Heart right ventricle (tissue), 16 donors: ENCODE measurements around the gene PCSK6. TPM values are rescaled to one million over a fixed set of nuclear protein-coding genes. Genes with fewer than 3 reads are reported as not detected.
"Not testable (repeated sequence)": the region's sequence is repeated elsewhere in the genome, so short reads cannot be mapped to it uniquely, and the experiment has no call there.

Experiments used
- ATAC-seq, 8 donors: fragments of 200-7000 bp; cut with Tn5 transposase; one replicate each; pipeline ENCODE4 v1.9.1; 2020; ENCODE audit warnings: mild to moderate bottlenecking in 8 of 8, moderate library complexity in 8 of 8, moderate number of reproducible peaks in 1 of 8
- DNase-seq, 2 donors: peaks; one replicate each; pipeline ENCODE4 v3.0.0-alpha.2; 2020
- H3K27ac ChIP-seq, 10 donors: fragments of 200-600 bp; sonication (generic) in 2 of 10; one replicate each; pipeline versions ENCODE4 v1.5.0 to v1.8.0; 2020 to 2022; ENCODE audit warnings: mild to moderate bottlenecking in 3 of 10
- H3K27me3 ChIP-seq, 7 donors: fragments of 200-600 bp; one replicate each; pipeline ENCODE4 v1.8.0; 2021 to 2022; ENCODE audit warnings: mild to moderate bottlenecking in 2 of 7
- H3K36me3 ChIP-seq, 9 donors: fragments of 200-600 bp; sonication (generic) in 1 of 9; one replicate each; pipeline versions ENCODE4 v1.5.0 to v1.8.0; 2020 to 2022; ENCODE audit warnings: mild to moderate bottlenecking in 2 of 9
- H3K4me1 ChIP-seq, 9 donors: fragments of 200-600 bp; sonication (generic) in 1 of 9; one replicate each; pipeline versions ENCODE4 v1.5.0 to v1.8.0; 2020 to 2022; ENCODE audit warnings: mild to moderate bottlenecking in 4 of 9
- H3K4me3 ChIP-seq, 10 donors: fragments of 200-600 bp; sonication (generic) in 2 of 10; one replicate each; pipeline versions ENCODE4 v1.5.0 to v1.8.0; 2020 to 2022; ENCODE audit warnings: mild to moderate bottlenecking in 7 of 10, moderate library complexity in 2 of 10
- H3K9me3 ChIP-seq, 11 donors: fragments of 200-600 bp in 10 of 11; sonication (generic) in 2 of 11; one replicate each; pipeline versions ENCODE4 v1.5.0 to v1.8.0; 2013 to 2022; ENCODE audit warnings: mild to moderate bottlenecking in 2 of 11, control low read depth in 1 of 11, moderate library complexity in 1 of 11
- CTCF ChIP-seq, 9 donors: fragments of 200-600 bp; sonication (generic) in 2 of 9; IDR thresholded peaks; one replicate each; pipeline versions ENCODE4 v1.5.0 to v1.8.0; 2021 to 2022; ENCODE audit warnings: antibody characterized with exemption in 9 of 9, mild to moderate bottlenecking in 5 of 9, moderate library complexity in 1 of 9
- WGBS, 2 donors: extraction: QIAGEN DNeasy Blood & Tissue Kit; methylation state at CpG; one replicate each; pipeline ENCODE4 v1.1.7; 2013; ENCODE audit warnings: inconsistent platforms in 1 of 2; 5-methylcytosine and 5-hydroxymethylcytosine counted together
- intact Hi-C, 10 donors: fragments of 100-400 bp; cut with DNase I; formaldehyde crosslinking; loops; one replicate each; pipeline versions ENCODE4 v1.11.1 to v1.14.2; 2022
- polyA plus RNA-seq, 2 donors: library from polyadenylated mRNA; stranded (reverse); fragments of 200-250 nt; gene quantifications; one replicate each; pipeline ENCODE4 v1.2.3, GENCODE V29; 2013
- total RNA-seq, 10 donors: library from RNA; stranded (reverse); fragmentation: NEBNext Ultra II Directional in 3 of 10; extraction: Animal tissue kit (Norgen Biotek cat#: 25700) in 3 of 10; gene quantifications; one replicate each; pipeline versions ENCODE4 v1.2.1 to v1.2.4, GENCODE V29; 2021 to 2023
- donor health status: Arrhythmogenic right ventricular cardiomyopathy.
- donor health status: ischemic (EF 13 %, LVEDD 7.1; RV severe dilation, severe dysfunction).
- donor health status: healthy with polysubstance abuse.
- donor health status: DM: no; HTN: yes; CAD: no.
- donor health status: DM: no; HTN: no; CAD: no.
- donor health status: ischemic (EF 25% LVEDD 6.9; RV normal size, moderate dysfunction).
- donor health status: ischemic (EF 25% LVEDD 5.7; RV mildly dilated, moderate dysfunction).
- donor health status: healthy.
- donor health status: DM: yes; HTN: yes; CAD: no.
- donor health status: Ischemic cardiomyopathy.
- donor health status: ischemic (EF 35%, LVEDD 5.7; RV mildly dilated, moderate dysfunction).
- donor health status: nonischemic (EF 11% LVEDD 7.7; RV severe dilation, severe dysfunction).
- donor health status: DM: yes; HTN: yes; CAD: no.
- donor health status: PGD.
- donor health status: ischemic (EF 29% LVEDD 5.4; RV normal size, mild dysfunction).
- donor health status: nonischemic (EF 23%, LVEDD 6.1; RV moderate dilation, normal function).

PCSK6 gene
- total and polyA plus RNA-seq, 12 donors: 4.6 to 34.0 (median 21.7) TPM

- no peak for TF ChIP-seq CTCF (IDR thresholded peaks at IDR 0.05)
- no peak overlapping the region for H3K4me3 ChIP-seq
- peaks cover 0 to 12% (median 0%) of the 10 kb centered on the region in 9 donors for H3K4me1 ChIP-seq
- H3K9me3 ChIP-seq: no peaks in the 10 kb centered on the region
- no peak for DNase-seq
- ATAC-seq: peak in 1 of 8 donors; percentile 31
- intact Hi-C loops: loop anchor here in 1 of 10 donors (10.0 kb wide), 1 partner anchor 118 kb away; no protein-coding TSS in a partner anchor
- no peaks in the 10 kb centered on the region for H3K27me3 ChIP-seq
- WGBS, 2 donors: 84 to 90% methylated on average over 14 of the region's 14 CpGs
- H3K27ac ChIP-seq: no peak overlapping the region
- H3K36me3 ChIP-seq: peaks cover 0 to 16% (median 0%) of the 10 kb centered on the region in 9 donors
Measured at GRCh38 chr15:101376615-101377395, 112.7 kb downstream of the PCSK6 start.

DNA sequence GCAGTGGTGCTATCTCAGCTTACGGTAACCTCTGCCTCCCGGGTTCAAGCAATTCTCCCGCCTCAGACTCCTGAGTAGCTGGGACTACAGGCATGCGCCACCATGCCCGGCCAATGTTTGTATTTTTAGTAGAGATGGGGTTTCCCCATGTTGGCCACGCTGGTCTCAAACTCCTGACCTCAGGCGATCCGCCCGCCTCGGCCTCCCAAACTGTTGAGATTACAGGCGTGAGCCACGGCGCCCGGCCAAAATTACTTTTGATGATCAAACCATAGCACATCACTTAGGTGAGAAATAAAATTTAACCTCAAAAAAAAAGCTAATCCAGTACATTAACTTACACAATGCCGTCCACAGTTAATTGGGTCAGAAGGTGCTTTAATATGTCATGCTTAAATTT lies 114.5 kb downstream of the PCSK6 start:
- not testable (repeated sequence) for DNase-seq, H3K9me3 ChIP-seq, H3K27me3 ChIP-seq, H3K4me3 ChIP-seq, H3K27ac ChIP-seq, ATAC-seq, H3K36me3 ChIP-seq
- intact Hi-C loops: loop anchor here in 1 of 10 donors (10.0 kb wide), 1 partner anchor 120 kb away; no protein-coding TSS in a partner anchor
- 77 to 90% methylated on average over 15 of the region's 15 CpGs for WGBS, 2 donors
- peaks cover 0 to 13% (median 0%) of the 10 kb centered on the region in 9 donors for H3K4me1 ChIP-seq

GRCh38 chr15:101374326-101374725 lies 115.2 kb downstream of the PCSK6 start:
- TF ChIP-seq CTCF (IDR thresholded peaks at IDR 0.05): no peak
- WGBS, 2 donors: 90 to 92% methylated on average over 6 of the region's 6 CpGs

DNA sequence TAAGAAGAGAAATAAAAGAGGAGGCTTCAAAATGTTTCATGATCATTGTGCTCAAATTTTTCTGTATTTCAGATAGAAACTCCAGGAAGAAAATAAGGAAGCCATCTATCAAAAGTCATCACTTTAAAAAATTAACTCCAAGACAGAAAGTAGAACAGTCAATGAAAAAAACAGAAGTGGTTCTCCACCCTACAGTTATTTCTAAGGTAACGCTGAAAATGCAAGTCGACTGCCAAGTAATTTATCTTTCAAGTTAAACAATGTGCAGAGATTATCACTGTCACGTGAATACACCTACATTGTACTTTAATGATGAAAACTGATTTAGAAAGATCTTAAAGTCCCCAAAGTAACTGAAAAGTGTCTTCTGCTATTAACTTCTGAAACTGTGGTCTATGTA lies 115.9 kb downstream of the PCSK6 start:
- H3K4me3 ChIP-seq: no peak overlapping the region
- intact Hi-C loops: loop anchor here in 1 of 10 donors (10.0 kb wide), 1 partner anchor 121 kb away; no protein-coding TSS in a partner anchor
- peaks cover 0 to 16% (median 0%) of the 10 kb centered on the region in 9 donors for H3K4me1 ChIP-seq
- no peaks in the 10 kb centered on the region for H3K9me3 ChIP-seq
- no peak overlapping the region for H3K27ac ChIP-seq
- DNase-seq (no peak), ATAC-seq (no peak)
- 37 to 69% methylated on average over 3 of the region's 3 CpGs for WGBS, 2 donors
- no peaks in the 10 kb centered on the region for H3K27me3 ChIP-seq
- no peak for TF ChIP-seq CTCF (IDR thresholded peaks at IDR 0.05)
- no peaks in the 10 kb centered on the region for H3K36me3 ChIP-seq

More at GRCh38 chr15:101374326-101374725, 115.2 kb downstream of the PCSK6 start:
- H3K4me1 ChIP-seq: peaks cover 0 to 13% (median 0%) of the 10 kb centered on the region in 9 donors
- H3K27ac ChIP-seq: no peak overlapping the region
- DNase-seq: no peak
- intact Hi-C loops: loop anchor here in 1 of 10 donors (10.0 kb wide), 1 partner anchor 120 kb away; no protein-coding TSS in a partner anchor
- no peak for ATAC-seq
- no peaks in the 10 kb centered on the region for H3K27me3 ChIP-seq
- H3K4me3 ChIP-seq: no peak overlapping the region
- no peaks in the 10 kb centered on the region for H3K9me3 ChIP-seq
- peaks cover 0 to 2% (median 0%) of the 10 kb centered on the region in 9 donors for H3K36me3 ChIP-seq
